CD4-positive, alpha-beta T cell (primary cell): ENCODE data around the gene DYNC1H1. TPM values are rescaled to one million over a fixed set of nuclear protein-coding genes. Genes with fewer than 3 reads are reported as not detected.

Experiments
- ATAC-seq: fragments of 200-7000 bp; cut with Tn5 transposase; one replicate; pipeline ENCODE4 v1.10.0; 2022; ENCODE audit warnings: mild to moderate bottlenecking; ENCODE audit not compliant: poor library complexity
- CTCF ChIA-PET: fragments of 350-600 bp; sonication (Branson Sonifier 250); formaldehyde crosslinking; loops from one replicate; lab custom pipeline; 2021; ENCODE audit warnings: antibody characterized with exemption, inconsistent platforms; lab: Charles Lee
- POLR2A ChIA-PET: fragments of 350-600 bp; sonication (Branson Sonifier 250); formaldehyde crosslinking; loops from one replicate; lab custom pipeline; 2021; ENCODE audit warnings: antibody characterized with exemption, inconsistent platforms; lab: Charles Lee
- DNase-seq, 14 experiments: peaks; one replicate each; pipeline ENCODE4 v3.0.0-alpha.2; 2013 to 2020; ENCODE audit warnings: mixed read lengths in 2 of 14
- H3K27ac ChIP-seq, 2 donors: one replicate each; pipeline versions ENCODE4 v1.5.1 to v1.7.0; 2013; ENCODE audit warnings: low read length in 2 of 2, low read depth in 1 of 2, mild to moderate bottlenecking in 1 of 2
- H3K27me3 ChIP-seq, 2 experiments: 1 replicate in 1 of 2; 2 replicates in 1 of 2; pipeline versions ENCODE4 v1.6.1 to v1.7.0; 2013; ENCODE audit warnings: low read length in 2 of 2, control low read depth in 1 of 2, mild to moderate bottlenecking in 1 of 2, moderate library complexity in 1 of 2; ENCODE audit not compliant: insufficient read depth in 2 of 2, control insufficient read depth in 1 of 2
- H3K36me3 ChIP-seq: one replicate; pipeline ENCODE4 v1.6.1; 2013; ENCODE audit warnings: low read length, control low read depth; ENCODE audit not compliant: insufficient read depth
- H3K4me1 ChIP-seq: one replicate; pipeline ENCODE4 v1.6.1; 2013; ENCODE audit warnings: low read length, control low read depth; ENCODE audit not compliant: insufficient read depth
- H3K4me3 ChIP-seq: one replicate; pipeline ENCODE4 v1.5.1; 2013; ENCODE audit warnings: mild to moderate bottlenecking, low read length, moderate library complexity
- H3K9me3 ChIP-seq, 2 experiments: 1 replicate in 1 of 2; 2 replicates in 1 of 2; pipeline versions ENCODE4 v1.6.1 to v1.7.0; 2013; ENCODE audit warnings: low read length in 2 of 2, mild to moderate bottlenecking in 2 of 2, control low read depth in 1 of 2, moderate library complexity in 1 of 2; ENCODE audit not compliant: control insufficient read depth in 1 of 2, insufficient read depth in 1 of 2
- H3K27ac Mint-ChIP-seq: one replicate; pipeline ENCODE4 v1.8.0; 2020; ENCODE audit warnings: mixed read lengths
- H3K27me3 Mint-ChIP-seq: one replicate; pipeline ENCODE4 v1.8.0; 2021; ENCODE audit warnings: mixed read lengths
- H3K36me3 Mint-ChIP-seq: one replicate; pipeline ENCODE4 v1.8.0; 2021; ENCODE audit warnings: low read depth, mixed read lengths
- H3K4me1 Mint-ChIP-seq: one replicate; pipeline ENCODE4 v1.8.0; 2021; ENCODE audit warnings: low read depth, mixed read lengths
- H3K4me3 Mint-ChIP-seq: one replicate; pipeline ENCODE4 v1.8.0; 2020; ENCODE audit warnings: mild to moderate bottlenecking, mixed read lengths
- H3K9me3 Mint-ChIP-seq: one replicate; pipeline ENCODE4 v1.8.0; 2020; ENCODE audit warnings: mixed read lengths
- intact Hi-C, 2 experiments: fragments of 100-400 bp; cut with DNase I in 1 of 2; cut with micrococcal nuclease in 1 of 2; formaldehyde crosslinking; loops; one replicate each; pipeline versions ENCODE4 v1.15.1 to v1.9.0; 2023 to 2025; cut with DNase I, micrococcal nuclease
- total RNA-seq, 174 experiments: library from RNA in 2 of 174; stranded (reverse) in 2 of 174; gene quantifications; one replicate each; pipeline ENCODE4 v1.2.3 and lab custom pipeline; 2021 to 2026
- TF ChIP-seq, protein P1 (sequence below): fragments of 200-600 bp; IDR thresholded peaks from one replicate; pipeline ENCODE4 v1.8.0; 2022; ENCODE audit warnings: antibody characterized with exemption, mild to moderate bottlenecking

Gene DYNC1H1
- total RNA-seq, 2 experiments from 2014 or later: 286 to 293 TPM

DNA sequence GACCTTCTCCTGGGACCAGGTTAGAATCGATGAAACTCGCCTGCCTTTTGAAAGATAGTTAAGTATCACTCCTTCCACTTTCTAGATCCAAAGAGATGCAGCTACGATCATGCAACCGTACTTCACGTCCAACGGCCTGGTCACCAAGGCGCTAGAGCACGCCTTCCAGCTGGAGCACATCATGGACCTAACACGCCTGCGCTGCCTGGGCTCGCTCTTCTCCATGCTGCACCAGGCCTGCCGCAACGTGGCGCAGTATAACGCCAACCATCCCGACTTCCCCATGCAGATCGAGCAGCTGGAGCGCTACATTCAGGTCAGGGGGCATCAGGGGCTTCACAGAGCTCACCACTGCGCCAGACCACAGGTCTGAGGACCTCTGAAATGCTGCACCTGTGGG is 51.4 kb downstream of the DYNC1H1 start:
- H3K9me3 ChIP-seq: no peaks in the 10 kb centered on the region
- H3K36me3 ChIP-seq: peaks cover 90% of the 10 kb centered on the region
- CTCF ChIA-PET: no interaction called here
- Mint-ChIP-seq H3K27me3 (no peaks in the 10 kb centered on the region), H3K4me1 (peaks cover 14% of the 10 kb centered on the region), H3K36me3 (peaks cover 99% of the 10 kb centered on the region), H3K4me3 (no peak overlapping the region), H3K9me3 (no peaks in the 10 kb centered on the region), H3K27ac (no peak overlapping the region)
- TF ChIP-seq, protein P1, sequence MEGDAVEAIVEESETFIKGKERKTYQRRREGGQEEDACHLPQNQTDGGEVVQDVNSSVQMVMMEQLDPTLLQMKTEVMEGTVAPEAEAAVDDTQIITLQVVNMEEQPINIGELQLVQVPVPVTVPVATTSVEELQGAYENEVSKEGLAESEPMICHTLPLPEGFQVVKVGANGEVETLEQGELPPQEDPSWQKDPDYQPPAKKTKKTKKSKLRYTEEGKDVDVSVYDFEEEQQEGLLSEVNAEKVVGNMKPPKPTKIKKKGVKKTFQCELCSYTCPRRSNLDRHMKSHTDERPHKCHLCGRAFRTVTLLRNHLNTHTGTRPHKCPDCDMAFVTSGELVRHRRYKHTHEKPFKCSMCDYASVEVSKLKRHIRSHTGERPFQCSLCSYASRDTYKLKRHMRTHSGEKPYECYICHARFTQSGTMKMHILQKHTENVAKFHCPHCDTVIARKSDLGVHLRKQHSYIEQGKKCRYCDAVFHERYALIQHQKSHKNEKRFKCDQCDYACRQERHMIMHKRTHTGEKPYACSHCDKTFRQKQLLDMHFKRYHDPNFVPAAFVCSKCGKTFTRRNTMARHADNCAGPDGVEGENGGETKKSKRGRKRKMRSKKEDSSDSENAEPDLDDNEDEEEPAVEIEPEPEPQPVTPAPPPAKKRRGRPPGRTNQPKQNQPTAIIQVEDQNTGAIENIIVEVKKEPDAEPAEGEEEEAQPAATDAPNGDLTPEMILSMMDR: no peak
- H3K27ac ChIP-seq: no peak overlapping the region
- H3K4me1 ChIP-seq: peaks cover 11% of the 10 kb centered on the region
- intact Hi-C loops: no loop called here
- no peak overlapping the region for H3K4me3 ChIP-seq
- H3K27me3 ChIP-seq: no peaks in the 10 kb centered on the region
- ATAC-seq (no peak), DNase-seq (no peak)
- POLR2A ChIA-PET: no interaction called here

- TF ChIP-seq, protein P1: no peak
- ChIA-PET CTCF (interaction anchor here (0.7 kb wide), 1 partner anchor 80 kb away, joined by 3 read pairs; no protein-coding TSS in a partner anchor), POLR2A (interaction anchor here (0.6 kb wide), 1 partner anchor 16 kb away, joined by 3 read pairs; no protein-coding TSS in a partner anchor)
- Histone ChIP-seq H3K4me1 (peaks cover 11% of the 10 kb centered on the region), H3K9me3 (no peaks in the 10 kb centered on the region), H3K27ac (no peak overlapping the region), H3K27me3 (no peaks in the 10 kb centered on the region), H3K36me3 (peaks cover 88% of the 10 kb centered on the region), H3K4me3 (no peak overlapping the region)
- H3K36me3 Mint-ChIP-seq: peaks cover 99% of the 10 kb centered on the region
- peaks cover 16% of the 10 kb centered on the region for H3K4me1 Mint-ChIP-seq
- no peaks in the 10 kb centered on the region for H3K27me3 Mint-ChIP-seq
- ATAC-seq: no peak
- H3K9me3 Mint-ChIP-seq: no peaks in the 10 kb centered on the region
- intact Hi-C loops: no loop called here
- DNase-seq: no peak
- H3K4me3 Mint-ChIP-seq: no peak overlapping the region
- no peak overlapping the region for H3K27ac Mint-ChIP-seq
These were observed 52.2 kb downstream of the DYNC1H1 start for GRCh38 chr14:102016420-102017090.

- H3K4me1 Mint-ChIP-seq: peaks cover 16% of the 10 kb centered on the region
- H3K27me3 Mint-ChIP-seq: no peaks in the 10 kb centered on the region
- no peak overlapping the region for H3K4me3 ChIP-seq
These were observed 53.9 kb downstream of the DYNC1H1 start for GRCh38 chr14:102018251-102018650.

More at GRCh38 chr14:102018251-102018650, 53.9 kb downstream of the DYNC1H1 start:
- CTCF ChIA-PET: no interaction called here
- POLR2A ChIA-PET: no interaction called here
- ATAC-seq (no peak), DNase-seq (no peak)
- Histone ChIP-seq H3K27me3 (no peaks in the 10 kb centered on the region), H3K36me3 (peaks cover 89% of the 10 kb centered on the region), H3K27ac (no peak overlapping the region), H3K9me3 (no peaks in the 10 kb centered on the region), H3K4me1 (peaks cover 11% of the 10 kb centered on the region)
- no peaks in the 10 kb centered on the region for H3K9me3 Mint-ChIP-seq
- intact Hi-C loops: no loop called here
- TF ChIP-seq, protein P1: no peak
- peak overlapping the region; percentile 33 for H3K27ac Mint-ChIP-seq
- no peak overlapping the region for H3K4me3 Mint-ChIP-seq
- H3K36me3 Mint-ChIP-seq: peaks cover 98% of the 10 kb centered on the region
